ENCODE results near the gene RNH1. TPM values are rescaled to one million over a fixed set of nuclear protein-coding genes. Genes with fewer than 3 reads are reported as not detected.
A peak's percentile ranks its signal among the peaks of the same experiment; 100 is the strongest.

RNH1 gene
- total and polyA plus RNA-seq, 3 experiments from 2014 or later = 118 to 183 (median 125) TPM

- no peaks in the 10 kb centered on the region for H3K9me3 ChIP-seq (ENCODE audit: low read length)
- H3K4me3 ChIP-seq (ENCODE audit: low read length) = no peak overlapping the region
- Mint-ChIP-seq H3K27ac (peak overlapping the region in 1 of 8 donors; percentile 9), H3K27me3 (no peaks in the 10 kb centered on the region), H3K36me3 (peaks cover 0 to 4% (median 2%) of the 10 kb centered on the region in 3 donors), H3K4me3 (no peak overlapping the region), H3K9me3 (no peaks in the 10 kb centered on the region), H3K4me1 (no peaks in the 10 kb centered on the region)
- no peak for DNase-seq
- H3K36me3 ChIP-seq (ENCODE audit: insufficient read depth, low read length) = no peaks in the 10 kb centered on the region
- CTCF ChIA-PET = no interaction called here
- POLR2A ChIA-PET = no interaction called here
- no peaks in the 10 kb centered on the region for H3K27me3 ChIP-seq (ENCODE audit: insufficient read depth, low read length, poor library complexity, severe bottlenecking)
- H3K27ac ChIP-seq (ENCODE audit: low read depth, low read length) = no peak overlapping the region
- no peaks in the 10 kb centered on the region for H3K4me1 ChIP-seq (ENCODE audit: insufficient read depth, low read length)
Measured at GRCh38 chr11:477052-477715, 29.9 kb downstream of the RNH1 start.

- no peaks in the 10 kb centered on the region for H3K4me1 ChIP-seq (ENCODE audit: insufficient read depth, low read length)
- Mint-ChIP-seq H3K27me3 (no peaks in the 10 kb centered on the region), H3K36me3 (peaks cover 0 to 3% (median 2%) of the 10 kb centered on the region in 3 donors), H3K9me3 (no peaks in the 10 kb centered on the region), H3K27ac (no peak overlapping the region), H3K4me3 (no peak overlapping the region), H3K4me1 (no peaks in the 10 kb centered on the region)
- H3K27ac ChIP-seq (ENCODE audit: low read depth, low read length) = no peak overlapping the region
- H3K9me3 ChIP-seq (ENCODE audit: low read length) = no peaks in the 10 kb centered on the region
- no peak for DNase-seq
- POLR2A ChIA-PET = no interaction called here
- H3K36me3 ChIP-seq (ENCODE audit: insufficient read depth, low read length) = no peaks in the 10 kb centered on the region
- H3K4me3 ChIP-seq (ENCODE audit: low read length) = no peak overlapping the region
- H3K27me3 ChIP-seq (ENCODE audit: insufficient read depth, low read length, poor library complexity, severe bottlenecking) = no peaks in the 10 kb centered on the region
- CTCF ChIA-PET = no interaction called here
Measured at GRCh38 chr11:476416-476815, 30.6 kb downstream of the RNH1 start.

DNA sequence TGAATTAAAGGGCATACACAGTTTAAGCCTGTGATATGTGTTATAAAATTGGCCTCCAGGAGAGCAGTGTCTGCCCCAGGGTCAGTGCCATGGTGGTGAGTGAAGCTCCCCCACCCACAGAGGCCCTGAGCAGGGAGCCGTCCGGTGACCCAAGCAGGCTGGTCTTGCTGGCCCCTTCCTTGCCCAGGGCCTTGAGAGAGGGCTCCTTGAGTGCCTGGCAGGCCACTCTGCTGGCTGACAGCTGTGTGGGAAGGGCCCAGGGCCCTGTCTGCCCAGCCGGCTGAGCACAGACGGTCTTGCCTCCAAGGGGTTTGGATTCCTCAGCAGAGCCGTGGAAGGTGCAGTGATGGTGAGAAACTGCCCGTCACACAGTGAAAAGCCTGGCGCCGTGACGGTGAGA, 31.1 kb downstream of the RNH1 start:
- Mint-ChIP-seq H3K4me3 (no peak overlapping the region), H3K9me3 (no peaks in the 10 kb centered on the region), H3K36me3 (peaks cover 0 to under 1% (median under 1%) of the 10 kb centered on the region in 3 donors), H3K27me3 (no peaks in the 10 kb centered on the region), H3K4me1 (no peaks in the 10 kb centered on the region), H3K27ac (no peak overlapping the region)
- ChIA-PET CTCF (no interaction called here), POLR2A (no interaction called here)
- H3K4me3 ChIP-seq (ENCODE audit: low read length) = no peak overlapping the region
- H3K4me1 ChIP-seq (ENCODE audit: insufficient read depth, low read length) = no peaks in the 10 kb centered on the region
- H3K9me3 ChIP-seq (ENCODE audit: low read length) = no peaks in the 10 kb centered on the region
- no peaks in the 10 kb centered on the region for H3K36me3 ChIP-seq (ENCODE audit: insufficient read depth, low read length)
- H3K27me3 ChIP-seq (ENCODE audit: insufficient read depth, low read length, poor library complexity, severe bottlenecking) = no peaks in the 10 kb centered on the region
- no peak overlapping the region for H3K27ac ChIP-seq (ENCODE audit: low read depth, low read length)
- DNase-seq = no peak

DNA sequence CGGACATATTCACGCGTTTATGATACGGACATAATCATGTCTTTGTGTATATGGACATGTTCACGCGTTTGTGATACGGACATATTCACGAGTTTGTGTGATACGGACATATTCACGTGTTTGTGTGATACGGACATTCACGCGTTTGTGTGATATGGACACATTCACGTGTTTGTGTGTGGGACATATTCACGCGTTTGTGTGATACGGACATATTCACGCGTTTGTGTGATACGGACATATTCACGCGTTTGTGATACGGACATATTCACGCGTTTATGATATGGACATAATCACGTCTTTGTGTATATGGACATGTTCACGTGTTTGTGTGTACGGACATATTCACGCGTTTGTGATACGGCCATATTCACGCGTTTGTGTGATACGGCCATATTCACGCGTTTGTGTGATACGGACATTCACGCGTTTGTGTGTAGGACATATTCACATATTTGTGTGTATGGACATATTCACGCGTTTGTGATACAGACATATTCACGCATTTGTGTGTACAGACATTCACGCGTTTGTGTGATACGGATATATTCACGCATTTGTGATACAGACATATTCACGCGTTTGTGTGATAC, 32.0 kb downstream of the RNH1 start:
- H3K4me1 Mint-ChIP-seq = no peaks in the 10 kb centered on the region
- no peak for DNase-seq
- CTCF ChIA-PET = no interaction called here
- H3K36me3 ChIP-seq (ENCODE audit: insufficient read depth, low read length) = no peaks in the 10 kb centered on the region
- POLR2A ChIA-PET = no interaction called here
- H3K27me3 Mint-ChIP-seq = no peaks in the 10 kb centered on the region
- H3K9me3 ChIP-seq (ENCODE audit: low read length) = no peaks in the 10 kb centered on the region
- H3K36me3 Mint-ChIP-seq = no peaks in the 10 kb centered on the region
- H3K4me3 ChIP-seq (ENCODE audit: low read length) = no peak overlapping the region
- no peak overlapping the region for H3K27ac Mint-ChIP-seq
- H3K27me3 ChIP-seq (ENCODE audit: insufficient read depth, low read length, poor library complexity, severe bottlenecking) = no peaks in the 10 kb centered on the region
- H3K4me3 Mint-ChIP-seq = no peak overlapping the region
- no peaks in the 10 kb centered on the region for H3K4me1 ChIP-seq (ENCODE audit: insufficient read depth, low read length)
- H3K27ac ChIP-seq (ENCODE audit: low read depth, low read length) = no peak overlapping the region
- no peaks in the 10 kb centered on the region for H3K9me3 Mint-ChIP-seq

- no peak for DNase-seq
- POLR2A ChIA-PET = no interaction called here
- CTCF ChIA-PET = no interaction called here
- Histone ChIP-seq H3K27me3 (ENCODE audit: insufficient read depth, low read length, poor library complexity, severe bottlenecking) (no peaks in the 10 kb centered on the region), H3K4me3 (ENCODE audit: low read length) (no peak overlapping the region), H3K4me1 (ENCODE audit: insufficient read depth, low read length) (no peaks in the 10 kb centered on the region), H3K27ac (ENCODE audit: low read depth, low read length) (no peak overlapping the region), H3K9me3 (ENCODE audit: low read length) (no peaks in the 10 kb centered on the region), H3K36me3 (ENCODE audit: insufficient read depth, low read length) (no peaks in the 10 kb centered on the region)
- Mint-ChIP-seq H3K9me3 (no peaks in the 10 kb centered on the region), H3K36me3 (no peaks in the 10 kb centered on the region), H3K4me1 (no peaks in the 10 kb centered on the region), H3K4me3 (no peak overlapping the region), H3K27ac (no peak overlapping the region), H3K27me3 (no peaks in the 10 kb centered on the region)
Measured at GRCh38 chr11:473962-474785, 32.9 kb downstream of the RNH1 start.

DNA sequence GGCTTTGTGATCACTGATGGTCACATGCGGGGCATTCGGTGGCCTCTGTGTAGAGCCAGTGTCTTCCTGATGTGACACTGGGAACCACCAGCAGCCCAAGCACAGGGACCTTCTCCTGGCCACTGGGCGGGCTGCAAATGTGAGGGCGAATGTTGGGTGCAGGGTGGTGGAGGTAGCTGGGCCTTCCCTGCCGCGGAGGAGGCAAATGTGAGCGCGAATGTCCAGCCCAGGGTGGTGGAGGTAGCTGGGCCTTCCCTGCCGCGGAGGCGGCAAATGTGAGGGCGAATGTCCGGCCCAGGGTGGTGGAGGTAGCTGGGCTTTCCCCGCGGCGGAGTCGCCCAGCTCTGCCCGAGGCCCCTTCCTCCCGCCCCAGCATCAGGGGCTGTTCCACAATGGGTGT, 33.6 kb downstream of the RNH1 start:
- POLR2A ChIA-PET = no interaction called here
- Mint-ChIP-seq H3K27ac (no peak overlapping the region), H3K4me3 (no peak overlapping the region), H3K4me1 (no peaks in the 10 kb centered on the region), H3K36me3 (no peaks in the 10 kb centered on the region), H3K9me3 (no peaks in the 10 kb centered on the region), H3K27me3 (no peaks in the 10 kb centered on the region)
- no peak for DNase-seq
- Histone ChIP-seq H3K36me3 (ENCODE audit: insufficient read depth, low read length) (no peaks in the 10 kb centered on the region), H3K9me3 (ENCODE audit: low read length) (no peaks in the 10 kb centered on the region), H3K27me3 (ENCODE audit: insufficient read depth, low read length, poor library complexity, severe bottlenecking) (no peaks in the 10 kb centered on the region), H3K27ac (ENCODE audit: low read depth, low read length) (no peak overlapping the region), H3K4me1 (ENCODE audit: insufficient read depth, low read length) (no peaks in the 10 kb centered on the region), H3K4me3 (ENCODE audit: low read length) (no peak overlapping the region)
- CTCF ChIA-PET = no interaction called here

DNA sequence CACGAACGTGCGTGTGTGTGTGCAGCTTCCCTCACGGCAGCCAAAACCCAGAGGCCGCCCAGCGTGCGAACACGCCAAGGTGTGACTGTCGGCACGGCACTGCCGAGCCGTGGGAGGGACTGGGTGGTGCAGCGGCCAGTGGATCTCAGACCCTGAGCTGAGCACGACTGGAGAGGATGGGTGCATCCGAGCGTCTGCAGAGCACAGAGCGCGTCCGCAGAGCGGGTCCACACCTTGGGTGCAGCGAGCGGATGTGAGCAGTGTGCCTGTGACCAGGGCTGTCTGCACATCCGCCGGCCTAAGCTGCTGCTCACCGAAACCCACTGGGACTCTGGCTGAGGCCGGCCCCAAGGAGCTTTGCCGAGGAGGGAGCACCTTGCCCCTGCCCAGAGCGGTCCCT, 34.2 kb downstream of the RNH1 start:
- CTCF ChIA-PET = no interaction called here
- H3K27me3 Mint-ChIP-seq = no peaks in the 10 kb centered on the region
- no peak overlapping the region for H3K27ac Mint-ChIP-seq
- no peak for DNase-seq
- Histone ChIP-seq H3K4me1 (ENCODE audit: insufficient read depth, low read length) (no peaks in the 10 kb centered on the region), H3K4me3 (ENCODE audit: low read length) (no peak overlapping the region), H3K27me3 (ENCODE audit: insufficient read depth, low read length, poor library complexity, severe bottlenecking) (no peaks in the 10 kb centered on the region), H3K36me3 (ENCODE audit: insufficient read depth, low read length) (no peaks in the 10 kb centered on the region), H3K9me3 (ENCODE audit: low read length) (no peaks in the 10 kb centered on the region), H3K27ac (ENCODE audit: low read depth, low read length) (no peak overlapping the region)
- no peaks in the 10 kb centered on the region for H3K9me3 Mint-ChIP-seq
- no peaks in the 10 kb centered on the region for H3K4me1 Mint-ChIP-seq
- POLR2A ChIA-PET = no interaction called here
- H3K36me3 Mint-ChIP-seq = no peaks in the 10 kb centered on the region
- no peak overlapping the region for H3K4me3 Mint-ChIP-seq

DNA sequence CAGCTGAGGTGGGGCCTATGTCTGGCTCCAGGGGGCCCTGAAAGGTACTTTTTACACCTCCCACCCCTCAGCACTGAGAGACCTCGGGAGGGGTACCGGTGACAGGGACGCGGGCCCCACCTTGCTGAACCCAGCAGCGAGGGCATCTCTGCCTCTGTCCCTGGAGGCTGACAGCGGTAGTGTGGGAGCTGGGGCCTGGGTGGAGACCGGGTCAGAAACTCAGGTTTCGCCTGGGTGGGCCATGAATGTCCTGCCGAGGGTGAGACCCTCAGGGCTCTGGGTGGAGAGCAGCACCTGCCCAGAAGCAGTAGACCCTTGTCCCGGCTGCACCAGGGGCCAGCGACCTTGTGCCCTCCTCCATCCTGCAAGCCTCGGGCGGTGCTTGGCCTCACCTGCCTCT, 34.8 kb downstream of the RNH1 start:
- DNase-seq = no peak
- Histone ChIP-seq H3K4me3 (ENCODE audit: low read length) (no peak overlapping the region), H3K36me3 (ENCODE audit: insufficient read depth, low read length) (no peaks in the 10 kb centered on the region), H3K27ac (ENCODE audit: low read depth, low read length) (no peak overlapping the region), H3K27me3 (ENCODE audit: insufficient read depth, low read length, poor library complexity, severe bottlenecking) (no peaks in the 10 kb centered on the region), H3K9me3 (ENCODE audit: low read length) (no peaks in the 10 kb centered on the region), H3K4me1 (ENCODE audit: insufficient read depth, low read length) (no peaks in the 10 kb centered on the region)
- H3K9me3 Mint-ChIP-seq = no peaks in the 10 kb centered on the region
- H3K27ac Mint-ChIP-seq = no peak overlapping the region
- POLR2A ChIA-PET = no interaction called here
- no peak overlapping the region for H3K4me3 Mint-ChIP-seq
- CTCF ChIA-PET = no interaction called here
- no peaks in the 10 kb centered on the region for H3K27me3 Mint-ChIP-seq
- no peaks in the 10 kb centered on the region for H3K4me1 Mint-ChIP-seq
- H3K36me3 Mint-ChIP-seq = no peaks in the 10 kb centered on the region
